Bronchial epithelial cell (primary cell): ENCODE measurements around the gene EBLN2. TPM values are rescaled to one million over a fixed set of nuclear protein-coding genes. Genes with fewer than 3 reads are reported as not detected.

Source experiments
- DNase-seq: peaks from one replicate; pipeline ENCODE4 v3.0.0-alpha.2; 2010; ENCODE audit warnings: low read depth
- FAIRE-seq: peaks from 2 replicates; lab custom pipeline; 2011; peaks lifted over from hg19 to GRCh38; lab: Jason Lieb, UNC
- H3K27me3 ChIP-seq: 2 replicates; pipeline ENCODE4 v1.5.1; 2011; ENCODE audit warnings: low read length; ENCODE audit not compliant: control insufficient read depth, insufficient read depth
- H3K36me3 ChIP-seq: 2 replicates; pipeline ENCODE4 v1.5.1; 2011; ENCODE audit warnings: low read length; ENCODE audit not compliant: control insufficient read depth, insufficient read depth
- H3K4me3 ChIP-seq: 2 replicates; pipeline ENCODE4 v1.5.1; 2011; ENCODE audit warnings: mild to moderate bottlenecking, low read depth, low read length, control low read depth
- total RNA-seq: library from RNA; depleted of rRNA; stranded (reverse); fragments of >200 nt; gene quantifications from 2 replicates; pipeline ENCODE4 v1.2.1, GENCODE V29; 2014
- TF ChIP-seq, protein P1 (sequence below): IDR thresholded peaks from 2 replicates; pipeline ENCODE4 v1.5.1; 2011; ENCODE audit warnings: mild to moderate bottlenecking, moderate library complexity, low read length, control low read depth, inconsistent platforms; ENCODE audit not compliant: insufficient read depth, severe bottlenecking

The EBLN2 gene
- total RNA-seq, 1 donor from 2014 or later, result 5.3 TPM

DNA sequence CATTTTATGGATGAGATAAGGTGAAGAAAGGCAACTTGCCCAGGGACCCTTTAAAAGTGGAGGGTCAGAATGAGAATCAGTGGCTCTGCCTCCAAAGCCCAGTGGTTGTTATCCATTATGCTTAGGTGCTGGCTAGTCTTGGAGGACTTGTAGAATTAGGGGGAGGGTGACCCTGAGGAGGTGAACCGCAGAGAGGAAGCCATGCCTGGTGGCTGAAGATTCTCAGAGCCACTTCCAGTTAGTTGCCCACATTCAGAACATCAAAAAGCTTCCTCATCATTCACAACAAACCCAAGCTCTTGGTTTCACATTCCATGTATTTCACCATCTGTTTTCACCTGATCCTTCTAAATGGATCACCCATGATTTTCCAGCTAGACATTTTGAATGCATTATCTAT is 11.2 kb downstream of the EBLN2 start:
- no peaks in the 10 kb centered on the region for H3K27me3 ChIP-seq
- H3K36me3 ChIP-seq, result no peaks in the 10 kb centered on the region
- no peak overlapping the region for H3K4me3 ChIP-seq
- DNase-seq (no peak), FAIRE-seq (no peak)
- TF ChIP-seq, protein P1, sequence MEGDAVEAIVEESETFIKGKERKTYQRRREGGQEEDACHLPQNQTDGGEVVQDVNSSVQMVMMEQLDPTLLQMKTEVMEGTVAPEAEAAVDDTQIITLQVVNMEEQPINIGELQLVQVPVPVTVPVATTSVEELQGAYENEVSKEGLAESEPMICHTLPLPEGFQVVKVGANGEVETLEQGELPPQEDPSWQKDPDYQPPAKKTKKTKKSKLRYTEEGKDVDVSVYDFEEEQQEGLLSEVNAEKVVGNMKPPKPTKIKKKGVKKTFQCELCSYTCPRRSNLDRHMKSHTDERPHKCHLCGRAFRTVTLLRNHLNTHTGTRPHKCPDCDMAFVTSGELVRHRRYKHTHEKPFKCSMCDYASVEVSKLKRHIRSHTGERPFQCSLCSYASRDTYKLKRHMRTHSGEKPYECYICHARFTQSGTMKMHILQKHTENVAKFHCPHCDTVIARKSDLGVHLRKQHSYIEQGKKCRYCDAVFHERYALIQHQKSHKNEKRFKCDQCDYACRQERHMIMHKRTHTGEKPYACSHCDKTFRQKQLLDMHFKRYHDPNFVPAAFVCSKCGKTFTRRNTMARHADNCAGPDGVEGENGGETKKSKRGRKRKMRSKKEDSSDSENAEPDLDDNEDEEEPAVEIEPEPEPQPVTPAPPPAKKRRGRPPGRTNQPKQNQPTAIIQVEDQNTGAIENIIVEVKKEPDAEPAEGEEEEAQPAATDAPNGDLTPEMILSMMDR, result no peak

DNA sequence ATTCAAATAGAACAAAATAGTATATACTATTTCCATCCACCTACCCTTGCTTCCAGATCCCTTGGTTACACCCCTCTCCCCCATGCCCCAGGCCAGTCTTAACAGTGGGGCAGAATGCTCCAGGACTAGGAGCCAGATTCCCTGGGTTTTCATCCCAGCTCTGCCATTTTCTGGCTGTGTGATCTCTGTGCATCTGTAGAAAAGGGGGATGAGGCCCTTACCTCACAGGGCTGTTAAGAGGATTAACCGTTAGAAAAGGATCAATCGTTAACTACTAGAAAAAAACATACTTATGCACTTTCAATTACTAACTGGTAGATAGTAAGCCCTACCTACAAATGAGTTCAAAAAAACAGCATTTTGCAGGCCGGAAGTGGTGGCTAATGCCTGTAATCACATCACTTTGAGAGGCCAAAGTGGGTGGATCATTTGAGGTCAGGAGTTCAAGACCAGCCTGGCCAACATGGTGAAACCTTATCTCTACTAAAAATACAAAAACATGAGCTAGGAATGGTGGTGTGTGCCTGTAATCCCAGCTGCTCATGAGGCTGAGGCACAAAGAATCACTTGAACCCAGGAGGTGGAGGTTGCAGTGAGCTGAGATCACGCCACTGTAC is 11.7 kb downstream of the EBLN2 start:
- Histone ChIP-seq H3K27me3 (no peaks in the 10 kb centered on the region), H3K4me3 (no peak overlapping the region), H3K36me3 (no peaks in the 10 kb centered on the region)
- TF ChIP-seq, protein P1, result no peak
- DNase-seq (no peak), FAIRE-seq (no peak)

DNA sequence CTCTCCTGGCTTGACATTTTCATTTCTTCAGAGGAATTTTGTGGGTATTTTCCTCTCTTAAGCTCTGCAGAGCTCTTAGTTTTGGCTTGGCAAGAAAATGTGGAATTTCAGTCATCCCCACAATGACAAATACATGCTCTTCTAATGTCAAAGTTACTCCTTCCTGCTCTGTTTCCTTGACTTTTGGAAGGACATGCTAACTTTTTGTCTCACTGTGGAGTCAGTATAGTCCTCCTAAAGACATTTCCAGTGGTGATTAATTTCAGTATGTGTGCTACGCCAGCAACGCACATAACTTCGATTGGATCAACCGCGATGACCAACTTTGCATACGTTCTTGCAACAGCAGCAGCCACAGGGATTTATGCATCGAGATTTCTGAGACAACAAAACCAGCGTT is 13.3 kb downstream of the EBLN2 start:
- TF ChIP-seq, protein P1, result no peak
- FAIRE-seq (no peak), DNase-seq (no peak)
- no peaks in the 10 kb centered on the region for H3K36me3 ChIP-seq
- H3K27me3 ChIP-seq, result no peaks in the 10 kb centered on the region
- H3K4me3 ChIP-seq, result no peak overlapping the region

DNA sequence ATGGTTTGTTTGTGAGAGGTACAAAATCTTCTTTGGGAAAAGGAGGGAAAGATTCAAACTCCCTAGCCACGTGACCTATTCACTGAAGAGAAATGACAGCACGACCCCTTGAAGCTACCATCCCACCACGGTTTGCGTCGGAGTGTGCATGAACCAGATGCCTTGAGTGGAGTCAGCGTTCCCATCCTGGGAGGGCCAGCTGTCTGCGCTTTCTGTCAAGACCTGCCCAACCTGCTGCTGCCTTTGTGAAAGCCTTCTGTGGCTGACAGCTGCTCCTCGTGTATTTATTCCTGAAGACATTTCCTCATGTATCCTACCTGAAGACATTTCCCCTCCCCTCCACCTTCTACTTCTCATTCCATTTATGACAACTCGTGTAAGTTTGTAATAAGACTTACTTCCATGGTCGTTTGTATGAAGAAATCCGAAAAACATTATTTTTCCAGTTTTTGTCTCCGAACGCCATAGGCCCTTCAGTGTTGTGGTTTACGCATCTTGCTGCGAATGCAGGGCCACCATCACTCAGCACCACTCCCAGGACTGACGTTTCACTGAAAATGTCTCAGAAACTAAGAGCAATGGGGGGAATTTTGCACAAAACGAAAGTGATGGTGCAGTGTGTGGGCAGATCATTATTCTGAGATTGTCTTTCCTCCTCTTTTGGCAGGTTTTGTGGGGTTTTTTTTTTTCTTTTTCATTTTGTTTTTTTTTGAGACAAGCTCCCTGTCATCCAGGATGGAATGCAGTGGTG is 18.9 kb downstream of the EBLN2 start:
- H3K36me3 ChIP-seq, result no peaks in the 10 kb centered on the region
- FAIRE-seq (no peak), DNase-seq (no peak)
- no peaks in the 10 kb centered on the region for H3K27me3 ChIP-seq
- H3K4me3 ChIP-seq, result no peak overlapping the region
- TF ChIP-seq, protein P1, result no peak

DNA sequence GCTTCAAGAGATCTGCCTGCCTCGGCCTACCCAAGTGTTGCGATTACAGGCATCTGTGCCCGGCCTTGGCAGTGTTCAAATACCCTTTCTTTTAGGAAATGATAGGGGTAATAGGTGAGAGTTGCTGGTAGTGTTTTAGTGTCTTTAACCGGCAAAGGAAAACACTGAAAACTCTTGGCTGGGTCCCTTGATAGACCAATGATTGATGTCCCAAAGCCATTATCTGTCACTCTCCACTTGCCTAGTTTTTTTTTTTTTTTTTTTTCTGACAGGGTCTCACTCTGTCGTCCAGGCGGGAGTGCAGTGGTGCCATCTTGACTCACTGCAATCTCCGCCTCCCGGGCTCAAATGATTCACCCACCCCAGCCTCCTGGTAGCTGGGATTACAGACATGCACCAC is 19.7 kb downstream of the EBLN2 start:
- DNase-seq (no peak), FAIRE-seq (no peak)
- Histone ChIP-seq H3K4me3 (no peak overlapping the region), H3K36me3 (no peaks in the 10 kb centered on the region), H3K27me3 (no peaks in the 10 kb centered on the region)
- TF ChIP-seq, protein P1, result no peak
